ENCODE results near the gene UBC. TPM values are rescaled to one million over a fixed set of nuclear protein-coding genes. Genes with fewer than 3 reads are reported as not detected.
"Not testable (repeated sequence)": the region's sequence is repeated elsewhere in the genome, so short reads cannot be mapped to it uniquely, and the experiment has no call there.

UBC gene
- total RNA-seq, 1 experiment from 2014 or later: 1,479 TPM

GRCh38 chr12:124884587-124885438, 29.6 kb downstream of the UBC start:
- no peak for DNase-seq (ENCODE audit: low read depth)

GRCh38 chr12:124883263-124884130, 31.0 kb downstream of the UBC start:
- peak; percentile 65 for DNase-seq (ENCODE audit: low read depth)

GRCh38 chr12:124881123-124881522, 33.3 kb downstream of the UBC start:
- no peak for DNase-seq (ENCODE audit: low read depth)

DNA sequence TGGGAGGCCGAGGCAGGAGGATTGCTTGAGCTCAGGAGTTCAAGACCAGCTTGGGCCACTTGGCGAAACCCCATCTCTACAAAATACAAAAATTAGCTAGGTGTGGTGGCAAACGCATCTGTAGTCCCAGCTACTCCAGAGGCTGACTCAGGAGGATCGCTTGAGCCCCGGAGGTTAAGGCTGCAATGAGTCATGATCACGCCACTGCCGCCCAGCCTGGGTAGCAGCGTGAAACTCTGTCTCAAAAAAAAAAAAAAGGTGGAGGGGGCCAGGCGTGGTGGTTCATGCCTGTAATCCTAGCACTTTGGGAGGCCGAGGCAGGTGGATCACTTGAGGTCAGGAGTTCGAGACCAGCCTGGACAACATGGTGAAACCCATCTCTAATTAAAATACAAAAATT, 34.1 kb downstream of the UBC start:
- DNase-seq (ENCODE audit: low read depth): not testable (repeated sequence)

- no peak for DNase-seq (ENCODE audit: low read depth)
Measured at GRCh38 chr12:124878795-124879516, 35.5 kb downstream of the UBC start.

GRCh38 chr12:124877423-124877822, 37.0 kb downstream of the UBC start:
- DNase-seq (ENCODE audit: low read depth): no peak

- no peak for DNase-seq (ENCODE audit: low read depth)
Measured at GRCh38 chr12:124876171-124876570, 38.3 kb downstream of the UBC start.

DNA sequence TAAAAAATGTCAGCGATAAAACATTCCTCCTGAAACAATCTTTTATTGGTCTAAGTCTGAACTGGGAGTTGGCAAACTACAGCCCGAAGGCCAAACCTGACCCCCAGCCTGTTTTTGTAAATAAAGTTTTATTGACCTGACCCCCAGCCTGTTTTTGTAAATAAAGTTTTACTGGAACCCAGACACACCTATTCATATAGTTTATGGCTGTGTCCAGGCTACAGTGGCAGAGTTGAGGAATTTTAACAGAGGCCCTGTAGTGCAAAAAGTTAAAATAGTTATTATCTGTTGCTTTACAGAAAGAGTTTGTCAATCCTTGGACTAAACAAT, 38.7 kb downstream of the UBC start:
- no peak for DNase-seq (ENCODE audit: low read depth)

DNA sequence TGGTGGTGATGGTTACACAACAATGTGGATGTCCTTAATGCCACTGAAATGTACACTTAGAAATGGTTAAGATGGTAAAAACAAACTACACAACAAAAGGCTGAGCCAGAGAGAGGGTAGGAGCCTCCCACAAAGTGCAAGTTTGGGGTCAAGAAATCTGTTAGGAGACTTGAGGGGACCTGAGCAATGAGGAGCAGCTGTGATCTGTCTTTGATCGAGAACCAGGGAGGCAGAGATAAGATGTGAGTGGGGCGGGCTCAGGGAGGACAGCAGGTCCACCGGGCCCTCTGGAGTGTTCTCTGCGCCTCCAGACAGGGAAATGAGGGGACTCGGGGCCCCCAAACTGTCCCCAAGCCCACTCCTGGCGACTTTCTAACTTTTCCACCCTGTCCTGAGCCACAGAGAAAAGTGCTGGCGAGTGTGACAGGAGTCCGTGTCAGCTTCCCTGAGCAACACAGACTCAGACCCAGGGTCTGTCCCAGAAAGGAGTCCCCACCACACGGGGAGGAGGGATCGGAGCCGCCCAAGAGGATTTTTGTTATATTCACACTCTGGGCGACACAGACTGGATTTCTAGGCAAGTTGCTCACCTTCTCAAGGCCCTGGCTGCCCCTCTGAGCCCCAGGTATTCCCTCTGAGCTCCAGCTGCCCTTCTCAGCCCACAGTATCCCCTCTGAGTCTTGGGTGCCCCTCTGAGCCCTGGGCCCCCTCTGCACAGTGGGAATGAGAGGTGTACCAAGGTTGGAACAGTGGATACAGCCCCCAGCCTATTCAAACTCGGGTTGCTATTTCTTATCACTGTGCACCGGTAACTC, 39.3 kb downstream of the UBC start:
- no peak for DNase-seq (ENCODE audit: low read depth)

DNA sequence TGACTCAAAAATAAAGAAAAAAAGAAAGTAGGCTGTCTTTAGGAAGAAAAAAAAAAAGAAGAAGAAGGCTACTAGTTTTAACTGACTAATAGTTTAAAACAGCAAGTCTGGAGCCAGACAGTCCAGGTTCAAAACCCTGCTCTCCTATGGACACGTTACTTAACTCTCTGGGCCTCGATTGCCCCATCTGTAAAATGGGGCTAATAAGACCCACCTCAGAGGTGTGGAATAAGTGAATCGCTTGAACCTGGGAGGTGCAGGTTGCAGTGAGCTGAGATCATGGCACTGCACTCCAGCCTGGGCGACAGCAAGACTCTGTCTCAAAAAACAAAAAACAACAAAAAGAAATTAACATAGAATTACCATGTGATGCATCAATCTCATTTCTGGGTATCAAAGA, 40.3 kb downstream of the UBC start:
- DNase-seq (ENCODE audit: low read depth): no peak

DNA sequence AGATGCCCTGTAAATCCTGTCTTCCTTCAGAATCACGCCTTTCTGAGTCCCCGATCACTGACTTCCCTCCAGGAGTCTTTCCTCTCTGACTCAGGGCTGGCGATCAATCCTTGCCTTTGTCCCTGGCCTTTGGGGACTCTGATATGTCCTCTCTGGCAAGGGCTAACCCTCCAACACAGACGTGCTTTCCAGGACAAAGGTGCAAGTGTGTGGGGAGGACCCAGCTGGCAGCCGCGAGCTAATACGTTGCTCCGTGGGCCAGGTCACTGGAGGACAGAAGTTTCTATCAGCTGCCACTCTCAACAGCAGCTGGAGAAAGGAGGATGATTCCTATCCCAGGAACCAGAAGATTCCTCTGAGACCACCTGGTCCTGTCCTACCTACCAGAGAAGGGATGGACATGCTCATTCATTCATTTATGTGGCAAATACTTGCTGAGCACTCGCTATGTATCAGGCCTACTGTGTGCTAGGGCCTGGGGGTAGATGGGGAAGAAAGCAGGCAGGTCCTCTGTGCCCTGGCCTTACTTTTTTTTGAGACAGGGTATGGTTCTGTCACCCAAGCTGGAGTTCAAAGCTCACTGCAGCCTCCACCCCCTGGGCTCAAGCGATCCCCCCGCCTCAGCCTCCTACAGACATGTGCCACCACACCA, 42.3 kb downstream of the UBC start:
- no peak for DNase-seq (ENCODE audit: low read depth)

DNA sequence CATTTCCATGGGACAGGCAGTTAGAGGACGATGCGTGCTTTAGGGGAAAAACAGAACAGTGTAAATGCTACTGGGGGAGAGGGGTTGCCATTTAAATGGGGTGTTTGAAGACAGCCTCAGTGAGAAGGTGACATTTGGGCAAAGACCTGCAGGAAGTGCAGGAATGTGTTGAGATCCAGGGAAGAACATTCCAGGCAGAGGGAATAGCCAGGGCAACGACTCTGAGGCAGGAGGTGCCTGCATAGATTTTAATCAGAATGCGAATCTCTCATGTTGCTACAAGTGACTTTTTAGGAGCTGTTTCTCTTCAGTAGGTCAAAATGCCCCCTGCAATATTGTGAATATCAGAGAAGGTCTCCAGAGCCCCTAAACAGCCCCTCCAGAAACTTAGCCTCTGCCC, 43.2 kb downstream of the UBC start:
- DNase-seq (ENCODE audit: low read depth): no peak

- no peak for DNase-seq (ENCODE audit: low read depth)
Measured at GRCh38 chr12:124870515-124870914, 43.9 kb downstream of the UBC start.

DNA sequence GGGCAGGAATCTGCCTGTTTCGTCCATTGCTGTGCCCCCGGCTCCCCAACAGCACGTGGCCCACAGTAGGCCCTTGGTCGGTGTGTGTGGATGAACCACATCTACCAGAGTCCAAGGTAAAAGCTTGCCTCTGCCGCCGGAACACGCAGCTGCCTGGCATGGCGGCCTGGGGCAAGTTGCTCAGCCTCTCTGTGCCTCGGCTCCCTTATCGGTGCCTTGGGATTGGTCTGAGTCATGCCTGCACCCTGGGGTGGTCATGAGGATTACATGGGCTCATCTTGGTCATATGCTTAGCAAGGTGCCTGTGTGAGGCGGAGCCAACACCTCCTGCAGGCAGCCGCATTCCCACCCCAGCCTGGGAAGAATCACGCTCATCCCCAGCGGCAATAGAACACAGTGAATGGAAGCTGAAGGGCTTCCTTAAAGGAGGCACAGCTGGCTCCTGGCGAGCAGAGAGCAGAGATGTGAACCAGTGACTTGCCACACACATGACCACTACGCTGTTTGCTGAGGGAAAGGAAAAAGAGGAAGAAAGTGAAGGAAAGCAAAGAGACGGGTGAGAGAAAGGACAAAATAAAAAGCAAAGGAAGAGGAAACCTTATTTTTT, 45.3 kb downstream of the UBC start:
- DNase-seq (ENCODE audit: low read depth): no peak

DNA sequence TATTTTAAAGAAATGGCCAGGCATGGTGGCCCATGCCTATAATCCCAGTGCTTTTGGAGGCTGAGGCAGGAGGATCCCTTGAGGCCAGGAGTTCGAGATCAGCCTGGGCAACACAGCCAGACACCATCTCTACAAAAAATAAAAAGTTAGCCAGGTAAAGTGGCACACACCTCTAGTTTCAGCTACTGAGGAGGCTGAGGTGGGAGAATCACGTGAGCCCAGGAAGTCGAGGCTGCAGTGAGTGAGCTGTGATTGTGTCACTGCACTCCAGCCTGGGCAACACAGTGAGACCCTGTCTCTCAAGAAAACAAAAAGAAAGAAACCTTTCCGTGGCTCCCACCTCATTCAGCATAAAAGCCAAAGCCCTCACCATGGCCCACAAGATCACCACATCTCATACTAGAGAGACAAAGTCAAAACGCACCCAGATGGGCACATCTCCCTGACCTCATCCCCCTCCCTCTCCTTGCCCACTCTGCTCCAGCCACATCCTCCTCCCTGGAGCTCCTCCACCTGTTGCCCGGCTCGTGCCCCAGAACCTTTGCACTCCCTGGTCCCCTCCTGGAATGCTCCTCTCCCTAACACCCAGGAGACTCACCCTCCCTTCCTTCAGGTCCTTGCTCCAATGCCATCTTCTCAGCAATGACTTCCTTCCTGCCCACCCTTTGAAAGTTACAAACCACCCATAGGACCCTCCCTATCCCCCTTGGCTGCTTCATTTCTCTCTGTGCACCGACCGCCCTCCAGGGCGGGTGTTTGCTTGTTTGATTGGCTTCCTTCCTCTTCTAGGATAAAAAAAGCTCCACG, 46.0 kb downstream of the UBC start:
- no peak for DNase-seq (ENCODE audit: low read depth)

GRCh38 chr12:124867401-124867930, 47.0 kb downstream of the UBC start:
- peak; percentile 40 for DNase-seq (ENCODE audit: low read depth)

- no peak for DNase-seq (ENCODE audit: low read depth)
Measured at GRCh38 chr12:124866883-124867400, 47.5 kb downstream of the UBC start.

DNA sequence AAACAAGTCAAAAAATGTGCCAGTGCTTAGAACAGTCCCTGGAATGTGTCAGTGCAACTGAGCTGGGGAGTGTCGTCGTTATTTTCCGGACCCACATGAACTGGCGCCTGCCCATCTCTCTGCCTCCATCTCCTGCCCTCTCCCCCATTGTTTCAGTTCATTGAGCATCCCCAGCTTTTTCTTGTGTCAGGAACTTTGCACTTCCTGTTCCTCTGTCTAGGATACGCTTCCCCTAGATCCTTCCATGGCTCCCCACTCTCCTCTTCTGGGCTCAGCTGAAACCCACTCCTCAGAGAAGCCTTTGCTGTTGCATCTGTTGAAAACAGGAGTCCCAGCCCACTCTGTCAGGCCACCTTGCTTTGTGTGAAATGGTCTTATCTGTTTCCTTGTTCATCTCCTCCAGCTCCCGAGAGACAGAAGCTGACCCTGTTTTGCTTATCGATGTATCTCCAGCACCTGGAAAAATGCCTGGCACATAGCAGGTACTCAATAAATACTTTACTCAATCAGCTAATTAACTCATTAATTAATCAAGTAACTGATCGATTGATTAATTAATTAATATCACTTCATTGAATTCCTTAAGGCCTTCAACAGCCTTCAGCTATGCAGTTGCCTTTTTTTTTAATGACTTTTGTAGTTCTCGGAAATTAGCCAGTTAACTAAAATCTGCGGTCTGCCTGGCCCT, 48.1 kb downstream of the UBC start:
- DNase-seq (ENCODE audit: low read depth): no peak

All from LHCN-M2 (cell line).